ENCODE measurements around the gene HMCN2. TPM values are rescaled to one million over a fixed set of nuclear protein-coding genes. Genes with fewer than 3 reads are reported as not detected.

Gene HMCN2
- total and polyA plus RNA-seq, 2 experiments from 2014 or later, result not detected

DNA sequence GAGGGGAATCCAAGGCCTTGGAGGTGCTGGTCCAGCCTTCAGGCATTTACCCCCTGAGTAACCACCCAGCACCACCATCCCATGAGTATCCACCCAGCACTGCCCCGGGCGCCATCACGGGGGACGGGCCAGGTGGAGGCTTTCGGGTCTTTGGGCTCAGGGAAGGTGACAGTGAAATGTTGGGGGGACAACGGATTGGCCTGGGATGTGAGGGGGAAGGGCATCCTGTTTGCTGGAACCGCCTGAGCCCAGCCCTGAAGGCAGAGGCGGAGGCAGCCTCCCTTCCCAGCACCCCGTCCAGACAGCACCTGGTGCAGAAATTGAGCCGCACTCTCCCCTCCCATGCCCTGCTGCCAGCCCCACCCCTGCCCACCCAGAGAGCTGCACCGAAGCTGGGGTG is 196.2 kb downstream of the HMCN2 start:
- Histone ChIP-seq H3K36me3 (ENCODE audit: low read depth) (no peaks in the 10 kb centered on the region), H2AFZ (no peak overlapping the region), H3K4me2 (ENCODE audit: unreplicated experiment) (no peak overlapping the region), H3K9me2 (ENCODE audit: insufficient read depth) (no peaks in the 10 kb centered on the region), H3K27me3 (replicated peaks; ENCODE audit: insufficient read depth) (no peaks in the 10 kb centered on the region), H4K20me1 (ENCODE audit: insufficient read depth) (no peaks in the 10 kb centered on the region), H3K79me2 (ENCODE audit: insufficient read depth) (no peaks in the 10 kb centered on the region), H3K27ac (no peak overlapping the region), H3K9me3 (ENCODE audit: low read depth) (no peaks in the 10 kb centered on the region), H3K4me3 (no peak overlapping the region), H3F3A (ENCODE audit: insufficient read depth) (no peaks in the 10 kb centered on the region), H3K9ac (no peak overlapping the region), H3K4me1 (ENCODE audit: insufficient read depth) (no peaks in the 10 kb centered on the region)
- WGBS, 2 experiments (ENCODE audit: low coverage in 1 of 2, low lambda C conversion rate in 2 of 2, missing lambda C conversion rate in 2 of 2), result 83 to 86% methylated on average over 9 of the region's 11 CpGs
- no peak for DNase-seq
- in situ Hi-C loops (cut with MboI), result no loop called here
- TF ChIP-seq EZH2 (IDR thresholded peaks at IDR 0.05; ENCODE audit: insufficient read depth, poor library complexity, severe bottlenecking), result no peak
- TF ChIP-seq EZH2phosphoT487 (IDR thresholded peaks at IDR 0.05; ENCODE audit: insufficient read depth, low read depth), result no peak

DNA sequence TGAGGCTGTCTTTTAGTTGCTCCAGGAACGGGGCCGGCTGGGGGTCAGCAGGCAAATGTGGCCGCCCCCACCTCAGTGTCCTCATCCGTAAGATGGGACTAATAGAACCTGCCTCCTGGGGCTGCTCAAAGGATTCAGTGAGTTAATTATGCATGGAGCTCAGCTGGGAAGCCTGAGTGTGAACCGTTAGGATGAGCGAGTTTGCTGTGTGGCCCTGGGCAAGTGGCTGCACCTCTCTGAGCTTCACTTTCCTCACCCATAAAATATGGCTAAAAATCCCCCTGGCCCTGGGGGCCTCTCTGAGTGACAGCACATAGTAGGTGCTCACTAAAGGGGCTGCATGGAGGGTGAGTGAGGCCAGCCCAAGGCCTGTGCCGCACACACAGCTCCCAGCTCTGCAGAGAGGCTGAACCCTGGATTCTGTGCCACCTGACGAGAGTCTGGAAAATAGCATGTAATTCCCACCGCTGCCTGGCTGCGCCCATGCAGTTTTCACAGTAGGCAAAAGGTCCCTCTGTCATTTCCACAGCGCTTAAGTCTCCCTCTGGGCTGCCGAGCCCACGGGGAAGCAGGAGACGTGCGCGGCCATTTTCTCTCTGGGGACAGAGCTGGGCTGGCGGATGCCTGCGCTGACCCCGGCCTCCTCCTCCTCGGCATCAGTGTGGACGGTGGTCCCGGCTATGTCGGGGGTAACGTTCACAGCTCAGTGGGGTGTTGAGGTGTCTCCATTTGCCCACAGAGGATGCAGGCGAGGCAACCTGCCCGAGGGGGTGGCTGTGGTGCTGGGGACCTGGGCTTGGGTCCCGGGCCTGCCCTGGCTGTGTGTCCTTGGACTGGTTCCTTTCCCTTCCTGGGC is 197.4 kb downstream of the HMCN2 start:
- Histone ChIP-seq H3F3A (ENCODE audit: insufficient read depth) (no peaks in the 10 kb centered on the region), H2AFZ (no peak overlapping the region), H3K27ac (no peak overlapping the region), H3K4me2 (ENCODE audit: unreplicated experiment) (no peak overlapping the region), H3K9me3 (ENCODE audit: low read depth) (no peaks in the 10 kb centered on the region), H4K20me1 (ENCODE audit: insufficient read depth) (no peaks in the 10 kb centered on the region), H3K36me3 (ENCODE audit: low read depth) (no peaks in the 10 kb centered on the region), H3K4me3 (no peak overlapping the region), H3K9me2 (ENCODE audit: insufficient read depth) (no peaks in the 10 kb centered on the region), H3K9ac (no peak overlapping the region), H3K27me3 (replicated peaks; ENCODE audit: insufficient read depth) (no peaks in the 10 kb centered on the region), H3K4me1 (ENCODE audit: insufficient read depth) (no peaks in the 10 kb centered on the region), H3K79me2 (ENCODE audit: insufficient read depth) (no peaks in the 10 kb centered on the region)
- no peak for TF ChIP-seq EZH2phosphoT487 (IDR thresholded peaks at IDR 0.05; ENCODE audit: insufficient read depth, low read depth)
- TF ChIP-seq EZH2 (IDR thresholded peaks at IDR 0.05; ENCODE audit: insufficient read depth, poor library complexity, severe bottlenecking), result no peak
- WGBS, 2 experiments (ENCODE audit: low coverage in 1 of 2, low lambda C conversion rate in 2 of 2, missing lambda C conversion rate in 2 of 2), result 94 to 96% methylated on average over 27 of the region's 27 CpGs
- in situ Hi-C loops (cut with MboI), result no loop called here
- no peak for DNase-seq

DNA sequence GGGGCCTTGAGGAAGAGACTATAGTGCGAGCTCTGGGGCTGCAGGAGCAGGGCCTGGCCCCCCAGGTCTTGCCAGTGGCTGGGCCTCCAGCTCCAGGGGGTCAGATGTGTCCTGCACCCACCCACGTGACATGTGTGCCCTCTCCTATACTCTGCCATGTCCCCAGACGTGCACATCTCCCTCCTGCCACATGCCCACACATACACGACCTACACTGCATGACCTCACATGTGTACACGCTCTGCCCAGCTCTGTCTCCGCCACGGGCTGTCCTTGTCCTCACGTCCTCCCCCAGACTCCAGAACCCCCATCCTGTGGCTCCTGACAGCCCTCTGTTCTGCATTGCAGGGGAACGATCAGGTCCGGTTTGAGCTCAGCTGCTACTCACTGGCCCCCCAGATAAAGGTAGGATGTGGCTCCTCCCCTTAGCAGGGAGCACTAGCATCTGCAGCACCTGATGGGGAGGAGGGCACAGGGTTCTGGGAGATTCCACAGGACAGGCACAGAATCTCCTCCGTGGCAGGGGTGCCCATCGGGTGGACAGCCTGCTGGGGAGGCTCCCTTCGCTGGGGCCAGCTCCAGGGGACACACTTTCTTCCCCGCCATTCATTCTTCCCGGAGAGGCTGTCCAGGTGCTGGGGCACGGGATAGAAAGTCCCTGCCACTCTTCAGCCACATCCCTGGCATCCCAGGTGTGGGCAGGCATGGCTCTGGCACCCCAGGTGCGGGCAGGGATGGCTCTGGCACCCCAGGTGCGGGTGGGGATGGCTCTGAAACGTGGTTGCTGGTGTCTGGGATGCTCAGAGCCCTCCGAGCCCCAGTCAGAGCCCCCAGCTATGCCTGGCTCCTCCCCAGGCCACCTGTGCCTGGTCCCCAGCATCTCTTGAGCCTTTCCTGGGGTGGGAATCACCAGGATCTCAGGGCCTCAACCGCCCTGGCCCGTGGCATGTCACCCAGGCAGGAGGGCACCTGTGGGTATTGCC is 198.5 kb downstream of the HMCN2 start:
- no peaks in the 10 kb centered on the region for H3K79me2 ChIP-seq (ENCODE audit: insufficient read depth)
- no peaks in the 10 kb centered on the region for H3F3A ChIP-seq (ENCODE audit: insufficient read depth)
- no peaks in the 10 kb centered on the region for H3K4me1 ChIP-seq (ENCODE audit: insufficient read depth)
- no peaks in the 10 kb centered on the region for H4K20me1 ChIP-seq (ENCODE audit: insufficient read depth)
- no peaks in the 10 kb centered on the region for H3K9me2 ChIP-seq (ENCODE audit: insufficient read depth)
- H3K36me3 ChIP-seq (ENCODE audit: low read depth), result no peaks in the 10 kb centered on the region
- in situ Hi-C loops (cut with MboI), result no loop called here
- H3K4me2 ChIP-seq (ENCODE audit: unreplicated experiment), result no peak overlapping the region
- H3K4me3 ChIP-seq, result no peak overlapping the region
- no peak for TF ChIP-seq EZH2phosphoT487 (IDR thresholded peaks at IDR 0.05; ENCODE audit: insufficient read depth, low read depth)
- no peak for TF ChIP-seq EZH2 (IDR thresholded peaks at IDR 0.05; ENCODE audit: insufficient read depth, poor library complexity, severe bottlenecking)
- H3K9me3 ChIP-seq (ENCODE audit: low read depth), result no peaks in the 10 kb centered on the region
- H3K9ac ChIP-seq, result no peak overlapping the region
- H2AFZ ChIP-seq, result no peak overlapping the region
- H3K27ac ChIP-seq, result no peak overlapping the region
- DNase-seq, result no peak
- WGBS, 2 experiments (ENCODE audit: low coverage in 1 of 2, low lambda C conversion rate in 2 of 2, missing lambda C conversion rate in 2 of 2), result 85 to 91% methylated on average over 22 of the region's 22 CpGs
- H3K27me3 ChIP-seq (replicated peaks; ENCODE audit: insufficient read depth), result no peaks in the 10 kb centered on the region

DNA sequence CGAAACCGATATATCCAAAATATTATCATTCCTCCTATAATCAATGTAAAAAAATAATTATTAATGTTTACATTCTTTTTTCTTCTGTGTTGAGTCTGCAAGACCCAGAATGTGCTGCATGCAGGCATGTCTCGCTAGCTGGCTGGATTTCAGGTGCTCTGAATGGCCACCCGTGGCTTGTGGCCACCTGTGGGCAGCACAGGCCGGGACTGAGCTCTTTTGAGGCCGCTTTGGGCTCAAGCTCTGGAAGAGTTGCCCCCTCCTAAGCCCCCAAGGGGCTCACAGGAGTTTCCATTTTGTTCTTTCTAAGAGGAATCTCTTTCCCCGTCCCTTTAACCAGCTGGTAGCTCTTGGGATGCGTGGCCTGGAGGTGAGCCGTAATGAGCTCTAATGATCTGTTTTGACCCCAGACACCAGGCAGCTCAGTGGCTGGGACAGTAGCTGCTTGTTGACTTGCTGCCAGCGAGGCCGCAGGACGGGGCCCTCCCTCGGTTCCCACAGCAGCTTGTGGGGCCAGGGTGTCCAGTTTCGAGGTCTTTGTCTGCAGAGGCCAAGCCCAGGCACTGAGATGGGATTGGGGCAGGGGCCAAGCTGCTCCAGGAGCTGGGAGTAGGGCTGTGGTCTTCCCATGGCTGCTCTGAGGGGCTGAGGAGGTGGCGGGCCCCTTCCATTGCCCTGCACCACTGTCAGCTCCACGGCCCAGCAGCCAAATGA is 200.0 kb downstream of the HMCN2 start:
- Histone ChIP-seq H3K36me3 (ENCODE audit: low read depth) (no peaks in the 10 kb centered on the region), H3K4me1 (ENCODE audit: insufficient read depth) (no peaks in the 10 kb centered on the region), H3K9ac (no peak overlapping the region), H3K9me2 (ENCODE audit: insufficient read depth) (no peaks in the 10 kb centered on the region), H3K79me2 (ENCODE audit: insufficient read depth) (no peaks in the 10 kb centered on the region), H3K4me3 (no peak overlapping the region), H3F3A (ENCODE audit: insufficient read depth) (no peaks in the 10 kb centered on the region), H2AFZ (no peak overlapping the region), H3K9me3 (ENCODE audit: low read depth) (no peaks in the 10 kb centered on the region), H3K27me3 (replicated peaks; ENCODE audit: insufficient read depth) (no peaks in the 10 kb centered on the region), H3K4me2 (ENCODE audit: unreplicated experiment) (no peak overlapping the region), H4K20me1 (ENCODE audit: insufficient read depth) (no peaks in the 10 kb centered on the region), H3K27ac (no peak overlapping the region)
- TF ChIP-seq EZH2phosphoT487 (IDR thresholded peaks at IDR 0.05; ENCODE audit: insufficient read depth, low read depth) (no peak), EZH2 (IDR thresholded peaks at IDR 0.05; ENCODE audit: insufficient read depth, poor library complexity, severe bottlenecking) (no peak)
- in situ Hi-C loops (cut with MboI), result no loop called here
- 89 to 93% methylated on average over 16 of the region's 16 CpGs for WGBS, 2 experiments (ENCODE audit: low coverage in 1 of 2, low lambda C conversion rate in 2 of 2, missing lambda C conversion rate in 2 of 2)
- no peak for DNase-seq

Measured in GM23248 (cell line).